Measurements from ENCODE around the gene GREM2.

GRCh38 chr1:240492832-240493440, 119.0 kb downstream of the GREM2 start:
- TF ChIP-seq, protein P1, sequence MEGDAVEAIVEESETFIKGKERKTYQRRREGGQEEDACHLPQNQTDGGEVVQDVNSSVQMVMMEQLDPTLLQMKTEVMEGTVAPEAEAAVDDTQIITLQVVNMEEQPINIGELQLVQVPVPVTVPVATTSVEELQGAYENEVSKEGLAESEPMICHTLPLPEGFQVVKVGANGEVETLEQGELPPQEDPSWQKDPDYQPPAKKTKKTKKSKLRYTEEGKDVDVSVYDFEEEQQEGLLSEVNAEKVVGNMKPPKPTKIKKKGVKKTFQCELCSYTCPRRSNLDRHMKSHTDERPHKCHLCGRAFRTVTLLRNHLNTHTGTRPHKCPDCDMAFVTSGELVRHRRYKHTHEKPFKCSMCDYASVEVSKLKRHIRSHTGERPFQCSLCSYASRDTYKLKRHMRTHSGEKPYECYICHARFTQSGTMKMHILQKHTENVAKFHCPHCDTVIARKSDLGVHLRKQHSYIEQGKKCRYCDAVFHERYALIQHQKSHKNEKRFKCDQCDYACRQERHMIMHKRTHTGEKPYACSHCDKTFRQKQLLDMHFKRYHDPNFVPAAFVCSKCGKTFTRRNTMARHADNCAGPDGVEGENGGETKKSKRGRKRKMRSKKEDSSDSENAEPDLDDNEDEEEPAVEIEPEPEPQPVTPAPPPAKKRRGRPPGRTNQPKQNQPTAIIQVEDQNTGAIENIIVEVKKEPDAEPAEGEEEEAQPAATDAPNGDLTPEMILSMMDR (IDR thresholded peaks at IDR 0.05 in 2 of 3, conservative IDR thresholded peaks at IDR 0.05 in 1 of 3; ENCODE audit: control insufficient read depth in 2 of 3, extremely low read depth in 1 of 3, insufficient read depth in 1 of 3, low read depth in 3 of 3, low read length in 3 of 3): no peak
- no peak for TF ChIP-seq NR2F1 (conservative IDR thresholded peaks at IDR 0.05)
- no peak for TF ChIP-seq EP300 (IDR thresholded peaks at IDR 0.05; ENCODE audit: borderline replicate concordance in 1 of 2, control insufficient read depth in 1 of 2, low read depth in 2 of 2, low read length in 2 of 2)
- TF ChIP-seq, protein P2, sequence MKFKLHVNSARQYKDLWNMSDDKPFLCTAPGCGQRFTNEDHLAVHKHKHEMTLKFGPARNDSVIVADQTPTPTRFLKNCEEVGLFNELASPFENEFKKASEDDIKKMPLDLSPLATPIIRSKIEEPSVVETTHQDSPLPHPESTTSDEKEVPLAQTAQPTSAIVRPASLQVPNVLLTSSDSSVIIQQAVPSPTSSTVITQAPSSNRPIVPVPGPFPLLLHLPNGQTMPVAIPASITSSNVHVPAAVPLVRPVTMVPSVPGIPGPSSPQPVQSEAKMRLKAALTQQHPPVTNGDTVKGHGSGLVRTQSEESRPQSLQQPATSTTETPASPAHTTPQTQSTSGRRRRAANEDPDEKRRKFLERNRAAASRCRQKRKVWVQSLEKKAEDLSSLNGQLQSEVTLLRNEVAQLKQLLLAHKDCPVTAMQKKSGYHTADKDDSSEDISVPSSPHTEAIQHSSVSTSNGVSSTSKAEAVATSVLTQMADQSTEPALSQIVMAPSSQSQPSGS (IDR thresholded peaks at IDR 0.05; ENCODE audit: low read length): no peak
- TF ChIP-seq, protein P3, sequence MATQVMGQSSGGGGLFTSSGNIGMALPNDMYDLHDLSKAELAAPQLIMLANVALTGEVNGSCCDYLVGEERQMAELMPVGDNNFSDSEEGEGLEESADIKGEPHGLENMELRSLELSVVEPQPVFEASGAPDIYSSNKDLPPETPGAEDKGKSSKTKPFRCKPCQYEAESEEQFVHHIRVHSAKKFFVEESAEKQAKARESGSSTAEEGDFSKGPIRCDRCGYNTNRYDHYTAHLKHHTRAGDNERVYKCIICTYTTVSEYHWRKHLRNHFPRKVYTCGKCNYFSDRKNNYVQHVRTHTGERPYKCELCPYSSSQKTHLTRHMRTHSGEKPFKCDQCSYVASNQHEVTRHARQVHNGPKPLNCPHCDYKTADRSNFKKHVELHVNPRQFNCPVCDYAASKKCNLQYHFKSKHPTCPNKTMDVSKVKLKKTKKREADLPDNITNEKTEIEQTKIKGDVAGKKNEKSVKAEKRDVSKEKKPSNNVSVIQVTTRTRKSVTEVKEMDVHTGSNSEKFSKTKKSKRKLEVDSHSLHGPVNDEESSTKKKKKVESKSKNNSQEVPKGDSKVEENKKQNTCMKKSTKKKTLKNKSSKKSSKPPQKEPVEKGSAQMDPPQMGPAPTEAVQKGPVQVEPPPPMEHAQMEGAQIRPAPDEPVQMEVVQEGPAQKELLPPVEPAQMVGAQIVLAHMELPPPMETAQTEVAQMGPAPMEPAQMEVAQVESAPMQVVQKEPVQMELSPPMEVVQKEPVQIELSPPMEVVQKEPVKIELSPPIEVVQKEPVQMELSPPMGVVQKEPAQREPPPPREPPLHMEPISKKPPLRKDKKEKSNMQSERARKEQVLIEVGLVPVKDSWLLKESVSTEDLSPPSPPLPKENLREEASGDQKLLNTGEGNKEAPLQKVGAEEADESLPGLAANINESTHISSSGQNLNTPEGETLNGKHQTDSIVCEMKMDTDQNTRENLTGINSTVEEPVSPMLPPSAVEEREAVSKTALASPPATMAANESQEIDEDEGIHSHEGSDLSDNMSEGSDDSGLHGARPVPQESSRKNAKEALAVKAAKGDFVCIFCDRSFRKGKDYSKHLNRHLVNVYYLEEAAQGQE (IDR thresholded peaks at IDR 0.05; ENCODE audit: low read depth, low read length): no peak
- no peak for TF ChIP-seq GABPA (IDR thresholded peaks at IDR 0.05; ENCODE audit: low read depth)
- no peak for TF ChIP-seq CEBPB (IDR thresholded peaks at IDR 0.05; ENCODE audit: borderline replicate concordance in 1 of 2, low read depth in 2 of 2, low read length in 2 of 2)
- TF ChIP-seq NFIC (IDR thresholded peaks at IDR 0.05; ENCODE audit: low read depth, low read length): no peak
- TF ChIP-seq RCOR1 (conservative IDR thresholded peaks at IDR 0.05; ENCODE audit: low read depth, low read length): no peak
- TF ChIP-seq, protein P4, sequence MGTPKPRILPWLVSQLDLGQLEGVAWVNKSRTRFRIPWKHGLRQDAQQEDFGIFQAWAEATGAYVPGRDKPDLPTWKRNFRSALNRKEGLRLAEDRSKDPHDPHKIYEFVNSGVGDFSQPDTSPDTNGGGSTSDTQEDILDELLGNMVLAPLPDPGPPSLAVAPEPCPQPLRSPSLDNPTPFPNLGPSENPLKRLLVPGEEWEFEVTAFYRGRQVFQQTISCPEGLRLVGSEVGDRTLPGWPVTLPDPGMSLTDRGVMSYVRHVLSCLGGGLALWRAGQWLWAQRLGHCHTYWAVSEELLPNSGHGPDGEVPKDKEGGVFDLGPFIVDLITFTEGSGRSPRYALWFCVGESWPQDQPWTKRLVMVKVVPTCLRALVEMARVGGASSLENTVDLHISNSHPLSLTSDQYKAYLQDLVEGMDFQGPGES (IDR thresholded peaks at IDR 0.05): no peak
- TF ChIP-seq DPF2 (IDR thresholded peaks at IDR 0.05): no peak

Data from GM12878 (cell line).